Panc1 (cell line): Measurements from ENCODE around the gene MRPL55. TPM values are rescaled to one million over a fixed set of nuclear protein-coding genes. Genes with fewer than 3 reads are reported as not detected.

Experiments used
- ATAC-seq: fragments of 200-7000 bp; cut with Tn5 transposase; 2 replicates; pipeline ENCODE4 v1.9.1; 2020; ENCODE audit warnings: mild to moderate bottlenecking, moderate library complexity
- BruUV-seq: library from RNA; stranded (reverse); fragments of 400-500 nt; replicated peaks from 2 replicates; lab custom pipeline; 2021; lab: Mats Ljungman, UMichigan
- CTCF ChIA-PET: fragments of 300-600 bp; sonication (Branson Sonifier 250); formaldehyde crosslinking; loops from one replicate; lab custom pipeline; 2022; ENCODE audit warnings: antibody characterized with exemption; lab: Charles Lee
- POLR2A ChIA-PET: fragments of 300-600 bp; sonication (Branson Sonifier 250); formaldehyde crosslinking; loops from one replicate; lab custom pipeline; 2022; ENCODE audit warnings: antibody characterized with exemption; lab: Charles Lee
- DNase-seq: peaks from one replicate; pipeline ENCODE4 v3.0.0-alpha.2; 2010; ENCODE audit warnings: low read depth, low spot score
- H3K27ac ChIP-seq: 2 replicates; pipeline ENCODE4 v1.5.1; 2011; ENCODE audit warnings: mild to moderate bottlenecking, low read length, inconsistent platforms
- H3K27me3 ChIP-seq: fragments of 200-500 bp; sonication (Bioruptor generic); 2 replicates; pipeline ENCODE4 v1.6.0; 2014; ENCODE audit warnings: low read length, inconsistent platforms; ENCODE audit not compliant: control insufficient read depth, insufficient read depth
- H3K36me3 ChIP-seq: fragments of 200-500 bp; sonication (Bioruptor generic); 2 replicates; pipeline ENCODE4 v1.5.1; 2014; ENCODE audit warnings: inconsistent platforms, mild to moderate bottlenecking, low read length, moderate library complexity; ENCODE audit not compliant: control insufficient read depth, insufficient read depth
- H3K4me1 ChIP-seq: 2 replicates; pipeline ENCODE4 v1.5.1; 2011; ENCODE audit warnings: inconsistent platforms, mild to moderate bottlenecking, low read length, moderate library complexity; ENCODE audit not compliant: control insufficient read depth, insufficient read depth
- H3K4me3 ChIP-seq, 2 experiments: 2 replicates each; pipeline ENCODE4 v1.5.1; 2011 to 2012; ENCODE audit warnings: low read depth in 2 of 2, low read length in 2 of 2, mild to moderate bottlenecking in 2 of 2, inconsistent platforms in 1 of 2, moderate library complexity in 1 of 2
- H3K9me3 ChIP-seq: fragments of 200-500 bp; sonication (Bioruptor generic); 2 replicates; pipeline ENCODE4 v1.5.1; 2014; ENCODE audit warnings: low read depth, mild to moderate bottlenecking, inconsistent platforms, low read length, moderate library complexity; ENCODE audit not compliant: control insufficient read depth, insufficient read depth
- CTCF ChIP-seq: fragments of 450-650 bp; IDR thresholded peaks from 2 replicates; pipeline ENCODE4 v1.5.1; 2017; ENCODE audit warnings: mild to moderate bottlenecking
- POLR2AphosphoS5 ChIP-seq: IDR thresholded peaks from 2 replicates; pipeline ENCODE4 v1.6.1; 2012; ENCODE audit warnings: mild to moderate bottlenecking, low read depth, low read length, moderate library complexity
- REST ChIP-seq, 2 experiments: IDR thresholded peaks; 2 replicates each; pipeline ENCODE4 v1.6.1; 2011 to 2012; ENCODE audit warnings: low read depth in 2 of 2, control low read depth in 1 of 2, low read length in 1 of 2, mild to moderate bottlenecking in 1 of 2, moderate library complexity in 1 of 2; ENCODE audit not compliant: insufficient read depth in 1 of 2
- SIN3A ChIP-seq: IDR thresholded peaks from 2 replicates; pipeline ENCODE4 v1.6.1; 2012; ENCODE audit warnings: low read depth, mild to moderate bottlenecking, low read length, moderate library complexity, borderline replicate concordance; ENCODE audit not compliant: insufficient read depth
- TCF7L2 ChIP-seq: IDR thresholded peaks from 2 replicates; pipeline ENCODE4 v1.6.1; 2011; ENCODE audit warnings: mild to moderate bottlenecking, low read depth, low read length, inconsistent platforms
- in situ Hi-C: cut with HindIII; loops from 2 replicates; pipeline ENCODE4 v1.10.0; 2016; ENCODE audit warnings: low sequenced_read_pairs, low pct_unique_long_range_greater_than_20kb
- intact Hi-C: fragments of 100-400 bp; cut with micrococcal nuclease; formaldehyde crosslinking; loops from one replicate; pipeline ENCODE4 v1.10.0; 2022; ENCODE audit not compliant: unreplicated experiment
- total RNA-seq: library from RNA; stranded (reverse); gene quantifications from one replicate; pipeline ENCODE4 v1.2.1, GENCODE V29; 2021; ENCODE audit not compliant: unreplicated experiment

MRPL55 gene
- total RNA-seq, 1 experiment from 2014 or later = 53.0 TPM

GRCh38 chr1:228098323-228098931 is 10.7 kb downstream of the MRPL55 start:
- ChIA-PET POLR2A (interaction anchor here (0.6 kb wide), 1 partner anchor 365 kb away, joined by 8 read pairs; no protein-coding TSS in a partner anchor), CTCF (no interaction called here)
- in situ Hi-C loops (no loop called here), intact Hi-C loops (no loop called here)
- peaks cover 3% of the 10 kb centered on the region; the same call in 1 of the 2 replicates for H3K9me3 ChIP-seq
- H3K4me3 ChIP-seq = no peak overlapping the region
- ATAC-seq = no peak
- H3K4me1 ChIP-seq = peaks cover 17% of the 10 kb centered on the region
- no peak overlapping the region for H3K27ac ChIP-seq
- no peak for DNase-seq
- no peak; the same call in 1 of the 2 replicates for TF ChIP-seq POLR2AphosphoS5
- TF ChIP-seq TCF7L2 = no peak
- TF ChIP-seq SIN3A = no peak
- TF ChIP-seq REST (IDR thresholded peaks at IDR 0.05; ENCODE audit: insufficient read depth in 1 of 2, low read depth in 2 of 2, low read length in 1 of 2) = no peak
- no peak for TF ChIP-seq CTCF
- H3K27me3 ChIP-seq = no peaks in the 10 kb centered on the region
- TSS peak; percentile 90 for BruUV-seq
- H3K36me3 ChIP-seq = peaks cover 8% of the 10 kb centered on the region

- no TSS peak for BruUV-seq
- H3K36me3 ChIP-seq = peaks cover 7% of the 10 kb centered on the region
- in situ Hi-C loops (no loop called here), intact Hi-C loops (no loop called here)
- DNase-seq (no peak), ATAC-seq (no peak)
- H3K4me1 ChIP-seq = peaks cover 17% of the 10 kb centered on the region
- H3K9me3 ChIP-seq = peaks cover 3% of the 10 kb centered on the region; the same call in 1 of the 2 replicates
- ChIA-PET CTCF (no interaction called here), POLR2A (no interaction called here)
- no peak overlapping the region for H3K4me3 ChIP-seq
- no peaks in the 10 kb centered on the region for H3K27me3 ChIP-seq
- H3K27ac ChIP-seq = no peak overlapping the region
- TF ChIP-seq POLR2AphosphoS5 (no peak), CTCF (no peak), TCF7L2 (no peak)
Observed at GRCh38 chr1:228097333-228098081, 11.6 kb downstream of the MRPL55 start.
